Breast epithelium (tissue), 4 donors: ENCODE results near the gene NDUFB5. TPM values are rescaled to one million over a fixed set of nuclear protein-coding genes. Genes with fewer than 3 reads are reported as not detected.
A peak's percentile ranks its signal among the peaks of the same experiment; 100 is the strongest.

Experiments
- DNase-seq, 2 donors: peaks; one replicate each; pipeline ENCODE4 v3.0.0-alpha.2; 2019; ENCODE audit warnings: low spot score in 2 of 2
- H3K27ac ChIP-seq, 2 donors: fragments of 200-600 bp; sonication (generic) in 1 of 2; one replicate each; pipeline ENCODE4 v1.5.1; 2016 to 2019; ENCODE audit warnings: mild to moderate bottlenecking in 1 of 2
- H3K27me3 ChIP-seq, 2 donors: fragments of 200-600 bp; sonication (generic) in 1 of 2; one replicate each; pipeline versions ENCODE4 v1.5.1 to v1.6.0; 2017 to 2019; ENCODE audit warnings: control low read depth in 1 of 2, mild to moderate bottlenecking in 1 of 2
- H3K36me3 ChIP-seq: fragments of 200-600 bp; one replicate; pipeline ENCODE4 v1.5.1; 2019
- H3K4me1 ChIP-seq, 2 donors: fragments of 200-600 bp; sonication (generic); one replicate each; pipeline ENCODE4 v1.5.1; 2016 to 2019; ENCODE audit warnings: control low read depth in 1 of 2
- H3K4me3 ChIP-seq, 3 donors: fragments of 200-600 bp; sonication (generic); 1 replicate in 2 of 3; 2 replicates in 1 of 3; pipeline ENCODE4 v1.5.1; 2016 to 2019; ENCODE audit warnings: mild to moderate bottlenecking in 3 of 3, moderate library complexity in 2 of 3
- H3K9me3 ChIP-seq, 2 donors: fragments of 200-600 bp; sonication (generic) in 1 of 2; one replicate each; pipeline ENCODE4 v1.5.1; 2016 to 2019; ENCODE audit warnings: control low read depth in 1 of 2
- CTCF ChIP-seq, 3 donors: fragments of 450-650 bp; IDR thresholded peaks; one replicate each; pipeline ENCODE4 v1.5.1; 2016 to 2017; ENCODE audit warnings: antibody characterized with exemption in 3 of 3, mild to moderate bottlenecking in 3 of 3, moderate library complexity in 3 of 3
- POLR2A ChIP-seq: fragments of 450-650 bp; IDR thresholded peaks from one replicate; pipeline ENCODE4 v1.6.1; 2016; ENCODE audit warnings: antibody characterized with exemption, mild to moderate bottlenecking, moderate library complexity
- POLR2AphosphoS5 ChIP-seq, 3 donors: sonication (generic); formaldehyde crosslinking; IDR thresholded peaks; one replicate each; pipeline ENCODE4 v1.6.1; 2017; ENCODE audit warnings: antibody characterized with exemption in 3 of 3
- intact Hi-C: fragments of 100-400 bp; cut with DNase I; formaldehyde crosslinking; loops from one replicate; pipeline ENCODE4 v1.15.1; 2023; ENCODE audit warnings: low total_unique reads
- total RNA-seq, 3 donors: library from RNA; depleted of rRNA; stranded (reverse); fragments of >200 nt; gene quantifications; one replicate each; pipeline ENCODE4 v1.1.0, GENCODE V29; 2016

The NDUFB5 gene
- total RNA-seq, 3 donors from 2014 or later, result 62.6 to 97.5 (median 95.9) TPM

GRCh38 chr3:179672918-179673317, 68.3 kb downstream of the NDUFB5 start:
- Histone ChIP-seq H3K4me3 (no peak overlapping the region), H3K36me3 (no peaks in the 10 kb centered on the region), H3K27me3 (no peaks in the 10 kb centered on the region), H3K9me3 (no peaks in the 10 kb centered on the region), H3K4me1 (no peaks in the 10 kb centered on the region), H3K27ac (peak overlapping the region; percentile 67 to 81)
- no peak for TF ChIP-seq POLR2AphosphoS5 (IDR thresholded peaks at IDR 0.05)
- no peak for TF ChIP-seq POLR2A
- no peak for TF ChIP-seq CTCF (IDR thresholded peaks at IDR 0.05)
- intact Hi-C loops, result loop anchor here (5.0 kb wide), 1 partner anchor 614 kb away; no protein-coding TSS in a partner anchor
- DNase-seq, result no peak

GRCh38 chr3:179673523-179673922, 68.9 kb downstream of the NDUFB5 start:
- intact Hi-C loops, result loop anchor here (5.0 kb wide), 1 partner anchor 614 kb away; no protein-coding TSS in a partner anchor
- Histone ChIP-seq H3K27ac (peak overlapping the region; percentile 67 to 81), H3K4me3 (no peak overlapping the region), H3K9me3 (no peaks in the 10 kb centered on the region), H3K4me1 (no peaks in the 10 kb centered on the region), H3K36me3 (no peaks in the 10 kb centered on the region), H3K27me3 (no peaks in the 10 kb centered on the region)
- no peak for DNase-seq
- no peak for TF ChIP-seq CTCF (IDR thresholded peaks at IDR 0.05)
- no peak for TF ChIP-seq POLR2AphosphoS5 (IDR thresholded peaks at IDR 0.05)
- no peak for TF ChIP-seq POLR2A

GRCh38 chr3:179676081-179676480, 71.5 kb downstream of the NDUFB5 start:
- TF ChIP-seq POLR2AphosphoS5 (IDR thresholded peaks at IDR 0.05), result no peak
- no peak for TF ChIP-seq POLR2A
- TF ChIP-seq CTCF (IDR thresholded peaks at IDR 0.05), result no peak
- Histone ChIP-seq H3K4me1 (no peaks in the 10 kb centered on the region), H3K27ac (no peak overlapping the region), H3K4me3 (no peak overlapping the region), H3K36me3 (no peaks in the 10 kb centered on the region), H3K27me3 (no peaks in the 10 kb centered on the region), H3K9me3 (no peaks in the 10 kb centered on the region)
- no peak for DNase-seq
- intact Hi-C loops, result no loop called here

Other genes with a start within 250 kb of the NDUFB5 start
- gene GNB4, start 153.3 kb upstream of the NDUFB5 start, total RNA-seq, result 10 to 100 TPM; 23.8 to 38.7 (median 29.6) TPM
- gene ACTL6A, start 41.9 kb upstream of the NDUFB5 start, total RNA-seq, result 10 to 100 TPM; 37.1 to 58.1 (median 46.2) TPM
- gene MRPL47, start 156 bp upstream of the NDUFB5 start, total RNA-seq, result 10 to 100 TPM; 21.4 to 28.5 (median 23.4) TPM
- gene USP13, start 48.2 kb downstream of the NDUFB5 start, total RNA-seq, result 10 to 100 TPM; 11.4 to 17.3 (median 11.8) TPM